Middle frontal gyrus (tissue), 1 donor: Measurements from ENCODE around the gene IDE.
"Not testable (repeated sequence)": the region's sequence is repeated elsewhere in the genome, so short reads cannot be mapped to it uniquely, and the experiment has no call there.

Experiments
- DNase-seq: peaks from one replicate; pipeline ENCODE4 v3.0.0-alpha.2; 2015; ENCODE audit warnings: low spot score; ENCODE audit errors: extremely low spot score

IDE gene

GRCh38 chr10:92492748-92493240 lies 81.1 kb downstream of the IDE start:
- no peak for DNase-seq

DNA sequence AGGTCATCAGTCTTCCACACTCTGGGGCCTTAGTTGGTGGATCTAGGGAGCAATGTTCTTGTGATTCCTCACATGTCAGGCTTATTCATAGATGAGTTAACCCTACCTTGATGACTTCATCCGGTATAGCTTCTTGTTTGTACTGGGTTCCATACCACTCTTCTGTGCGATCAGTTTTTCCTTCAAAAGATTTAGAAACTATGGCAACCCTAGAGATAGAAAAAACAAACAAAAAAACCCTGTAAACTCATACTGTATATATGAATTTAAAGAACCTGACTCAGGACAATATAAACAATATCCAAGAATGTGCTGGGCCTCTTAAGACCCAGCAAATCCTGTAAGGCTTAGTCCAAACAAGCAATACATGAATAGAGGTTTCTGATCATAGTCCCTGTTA lies 83.5 kb downstream of the IDE start:
- no peak for DNase-seq

DNA sequence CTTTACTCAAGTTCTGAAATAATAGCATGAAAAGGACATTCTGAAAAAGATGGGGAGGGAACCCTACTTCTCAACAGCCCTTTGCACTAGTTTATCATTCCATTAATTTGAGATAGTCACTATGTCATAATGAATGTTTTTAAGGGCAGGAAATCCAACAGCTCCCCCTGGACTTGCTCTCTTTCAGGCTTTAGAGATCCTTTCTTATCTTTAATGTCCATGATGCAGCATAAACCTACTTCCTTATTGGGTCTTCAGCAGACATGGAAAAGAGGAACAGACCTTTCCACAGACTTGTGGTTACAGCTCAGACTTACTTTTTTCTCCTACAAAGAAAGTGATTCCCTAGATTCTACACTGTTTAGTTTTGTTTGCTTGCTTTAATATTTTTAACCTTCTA lies 87.3 kb downstream of the IDE start:
- DNase-seq, result no peak

DNA sequence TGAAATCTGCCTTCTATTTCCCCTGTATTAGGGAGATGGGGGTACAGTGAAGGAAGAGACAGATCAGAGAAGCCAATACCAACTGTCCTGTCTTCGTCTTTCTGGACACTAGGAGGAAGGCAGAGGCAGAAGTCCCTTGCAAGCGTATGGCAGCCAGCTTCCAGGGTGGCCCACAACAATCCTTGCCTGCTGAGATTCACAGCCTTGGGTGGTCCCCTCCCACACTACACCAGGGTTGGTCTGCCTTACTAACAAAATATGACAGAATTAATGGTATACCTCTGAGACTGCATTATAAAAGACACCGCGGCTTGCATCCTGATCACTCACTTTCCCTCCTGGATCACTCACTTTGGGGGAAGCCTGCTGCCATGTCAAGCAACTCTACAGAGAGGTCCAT lies 90.4 kb downstream of the IDE start:
- no peak for DNase-seq

DNA sequence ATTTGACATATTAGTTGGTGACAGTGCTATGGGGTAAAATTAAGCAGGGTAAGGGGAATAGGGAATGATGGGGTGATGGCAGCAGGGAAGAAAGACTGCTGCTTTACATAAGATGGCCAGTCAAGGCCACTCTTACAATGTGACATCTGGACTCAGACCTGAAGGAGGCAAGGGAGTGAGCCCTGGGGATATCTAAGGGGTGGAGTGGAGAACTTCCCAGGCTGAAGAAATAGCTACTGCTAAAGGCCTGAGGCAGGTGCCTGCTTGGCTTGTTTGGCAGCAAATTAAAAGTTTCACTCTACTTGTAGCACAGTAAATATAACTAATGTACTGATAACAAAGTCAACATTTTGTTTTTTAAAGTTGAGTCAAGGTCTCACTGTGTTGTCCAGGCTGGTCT lies 93.5 kb downstream of the IDE start:
- no peak for DNase-seq

DNA sequence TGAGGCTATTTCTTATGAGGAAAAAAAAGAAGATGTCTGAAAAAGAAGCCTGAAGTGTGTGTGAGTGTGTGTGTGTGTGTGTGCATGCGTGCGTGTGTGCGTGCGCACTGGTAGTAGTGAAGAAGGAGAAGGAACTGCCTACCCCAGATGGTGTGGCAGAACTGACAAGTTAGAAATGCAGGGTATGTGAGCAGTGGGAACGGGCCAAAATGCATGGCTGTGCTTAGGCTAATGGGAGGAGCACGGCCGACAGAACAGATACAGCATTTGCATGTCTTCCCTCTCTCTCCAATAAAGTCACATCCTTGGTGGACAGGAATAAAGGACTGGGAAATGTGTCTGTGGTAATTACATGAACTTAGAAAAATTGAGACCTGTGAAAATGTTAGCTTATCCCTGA lies 94.3 kb downstream of the IDE start:
- no peak for DNase-seq

DNA sequence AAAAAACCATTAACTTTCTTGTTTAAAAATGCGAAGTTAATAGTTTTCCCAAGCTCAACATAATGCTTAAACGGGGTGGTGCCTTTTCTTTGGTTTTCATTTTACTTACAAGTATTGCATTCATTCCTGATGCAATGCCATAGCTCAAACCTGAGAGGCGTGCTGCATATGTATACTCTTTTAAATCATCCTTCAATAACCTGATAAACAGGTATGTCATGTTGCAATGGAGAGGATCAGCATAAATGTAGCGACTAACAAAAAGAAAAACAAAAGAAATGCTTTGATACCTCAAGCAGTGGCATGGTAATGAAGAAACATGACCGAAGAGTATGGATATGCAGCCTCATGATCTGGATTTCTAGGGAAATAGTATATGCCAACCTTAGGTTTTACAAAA lies 95.4 kb downstream of the IDE start:
- DNase-seq, result no peak

DNA sequence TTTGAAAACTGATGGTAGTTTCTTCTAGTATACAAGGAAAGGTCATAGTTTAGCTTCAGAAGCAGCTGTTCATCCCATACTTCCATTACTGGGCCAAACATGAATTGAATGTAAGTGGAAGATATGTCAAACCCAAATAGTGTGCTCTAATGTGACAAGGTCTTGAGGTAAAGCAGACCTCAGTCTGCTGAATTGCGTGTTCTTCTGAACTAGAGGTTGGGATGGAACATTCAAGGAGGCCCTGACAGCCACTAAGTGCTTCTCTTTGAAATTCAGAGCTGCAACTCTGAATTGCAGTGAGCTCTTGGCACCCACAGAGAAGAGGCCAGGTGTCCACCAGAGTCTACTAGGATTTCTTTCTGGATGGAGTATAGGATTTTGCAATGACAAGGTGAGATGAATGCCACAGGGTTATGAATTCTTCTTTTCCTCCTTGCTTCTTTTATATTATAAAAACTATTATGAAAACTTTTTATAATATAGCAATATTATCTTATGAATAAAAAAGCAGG lies 98.5 kb downstream of the IDE start:
- no peak for DNase-seq

DNA sequence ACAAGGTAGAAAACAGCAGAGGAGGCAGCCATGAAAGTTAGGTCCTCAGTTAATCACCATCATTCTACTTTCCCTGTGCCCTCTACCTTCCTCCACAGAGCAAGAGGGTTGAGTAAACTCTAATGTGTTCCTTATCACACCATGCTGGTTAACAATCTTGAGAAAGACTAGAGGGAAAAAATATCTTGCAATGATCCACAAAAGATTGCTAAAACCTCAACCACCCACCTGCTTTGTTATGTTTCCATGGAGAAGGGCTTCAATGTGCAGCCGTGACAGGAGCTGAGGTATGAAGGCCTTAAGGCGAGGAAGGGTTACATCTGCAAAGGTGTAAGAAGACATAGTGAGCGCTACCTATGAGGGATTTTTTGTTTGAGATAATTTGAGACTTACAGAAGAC lies 103.9 kb downstream of the IDE start:
- DNase-seq, result no peak

DNA sequence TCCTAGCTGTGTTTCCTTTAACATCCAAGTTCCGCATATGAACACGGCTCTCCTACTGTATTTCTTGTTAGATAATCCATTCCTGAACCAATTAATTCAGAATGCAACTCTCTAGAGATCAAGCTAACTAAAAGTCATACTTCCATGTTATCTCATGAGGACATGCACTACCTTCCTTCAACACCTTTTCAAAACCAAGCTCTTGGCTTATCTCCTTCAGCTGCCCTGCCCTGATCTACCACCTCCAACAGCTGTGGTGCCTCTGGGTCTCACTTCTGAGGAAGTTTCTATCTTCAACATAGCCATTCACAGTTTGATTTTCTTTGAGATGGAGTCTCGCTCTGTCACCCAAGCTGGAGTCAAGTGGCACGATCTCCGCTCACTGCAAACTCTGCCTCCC lies 109.5 kb downstream of the IDE start:
- DNase-seq, result no peak

GRCh38 chr10:92463582-92463981 lies 110.3 kb downstream of the IDE start:
- no peak for DNase-seq

- not testable (repeated sequence) for DNase-seq
Measured at GRCh38 chr10:92454955-92455354, 118.9 kb downstream of the IDE start.

GRCh38 chr10:92452313-92452712 lies 121.6 kb downstream of the IDE start:
- no peak for DNase-seq

GRCh38 chr10:92451431-92451830 lies 122.5 kb downstream of the IDE start:
- DNase-seq, result no peak

- no peak for DNase-seq
Measured at GRCh38 chr10:92450896-92451295, 123.0 kb downstream of the IDE start.

GRCh38 chr10:92440578-92440977 lies 133.3 kb downstream of the IDE start:
- no peak for DNase-seq

- no peak for DNase-seq
Measured at GRCh38 chr10:92438220-92438619, 135.7 kb downstream of the IDE start.

DNA sequence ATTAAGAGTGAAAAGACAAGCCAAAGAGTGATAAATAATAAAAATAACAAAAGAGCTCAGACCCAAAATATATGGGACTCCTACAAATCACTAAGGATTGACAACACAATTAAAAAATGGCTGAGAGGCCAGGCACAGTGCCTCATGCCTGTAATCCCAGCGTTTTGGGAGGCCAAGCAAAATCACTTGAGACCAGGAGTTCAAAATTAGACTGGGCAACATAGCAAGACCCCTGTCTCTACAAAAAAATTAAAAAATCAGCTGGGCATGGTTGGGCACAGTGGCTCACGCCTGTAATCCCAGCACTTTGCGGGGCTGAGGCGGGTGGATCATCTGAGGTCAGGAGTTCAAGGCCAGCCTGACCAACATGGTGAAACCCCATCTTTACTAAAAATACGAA lies 137.3 kb downstream of the IDE start:
- no peak for DNase-seq

DNA sequence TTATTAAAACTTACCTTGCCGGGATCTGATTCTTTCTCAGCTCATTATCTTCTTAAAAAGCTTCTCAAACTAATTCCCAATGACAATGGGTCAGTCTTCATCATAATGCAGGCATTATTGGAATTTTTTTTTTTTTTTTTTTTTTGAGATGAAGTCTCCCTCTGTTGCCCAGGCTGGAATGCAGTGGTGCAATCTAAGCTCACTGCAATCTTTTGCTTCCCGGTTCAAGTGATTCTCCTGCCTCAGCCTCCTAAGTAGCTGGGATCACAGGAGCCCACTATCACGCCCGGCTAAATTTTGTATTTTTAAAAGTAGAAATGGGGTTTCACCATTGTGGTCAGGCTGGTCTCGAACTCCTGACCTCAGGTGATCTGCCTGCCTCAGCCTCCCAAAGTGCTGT lies 137.8 kb downstream of the IDE start:
- DNase-seq, result not testable (repeated sequence)

DNA sequence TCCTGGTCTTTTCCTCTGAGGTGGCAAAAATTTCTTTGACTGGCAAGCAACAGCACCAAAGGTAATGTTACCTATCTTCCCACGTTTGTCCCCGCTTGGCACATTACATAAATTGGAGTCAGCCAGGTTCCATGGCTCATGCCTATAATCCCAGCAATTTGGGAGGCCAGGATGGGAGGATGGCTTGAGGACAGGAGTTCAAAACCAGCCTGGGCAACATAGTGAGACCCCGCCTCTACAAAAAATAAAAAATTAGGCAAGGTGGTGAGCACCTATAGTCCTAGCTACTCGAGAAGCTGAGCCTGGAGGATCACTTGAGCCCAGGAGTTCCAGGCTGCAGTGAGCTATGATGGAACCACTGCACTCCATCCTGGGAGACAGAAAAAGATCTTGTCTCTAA lies 139.5 kb downstream of the IDE start:
- no peak for DNase-seq

GRCh38 chr10:92432596-92432995 lies 141.3 kb downstream of the IDE start:
- no peak for DNase-seq

DNA sequence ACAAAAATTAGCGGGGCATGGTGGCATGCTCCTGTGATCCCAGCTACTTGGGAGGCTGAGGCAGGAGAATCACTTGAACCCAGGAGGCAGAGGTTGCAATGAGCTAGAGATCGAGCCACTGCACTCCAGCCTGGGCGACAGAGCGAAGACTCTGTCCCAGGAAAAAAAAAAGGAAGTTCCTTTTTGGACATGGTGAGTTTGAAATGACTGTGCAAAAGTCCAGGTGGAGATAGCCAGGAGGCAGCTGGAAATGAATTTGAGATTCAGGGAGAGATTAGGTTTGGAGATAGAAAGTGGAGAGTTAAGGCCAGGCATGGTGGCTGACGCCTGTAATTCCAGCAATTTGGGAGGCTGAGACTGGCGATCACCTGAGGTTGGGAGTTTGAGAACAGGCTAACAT lies 143.8 kb downstream of the IDE start:
- DNase-seq, result no peak

GRCh38 chr10:92421550-92421949 lies 152.3 kb downstream of the IDE start:
- DNase-seq, result no peak
